Osteoblast (primary cell): ENCODE data around the gene APOBEC3B. TPM values are rescaled to one million over a fixed set of nuclear protein-coding genes. Genes with fewer than 3 reads are reported as not detected.

Experiments used
- DNase-seq: peaks from one replicate; pipeline ENCODE4 v3.0.0; 2011; ENCODE audit warnings: low spot score, mixed read lengths; ENCODE audit not compliant: insufficient read length; ENCODE audit errors: missing footprints
- H2AFZ ChIP-seq: 2 replicates; pipeline ENCODE4 v1.6.0; 2011; ENCODE audit warnings: mild to moderate bottlenecking, low read length
- H3K27ac ChIP-seq: 2 replicates; pipeline ENCODE4 v1.5.1; 2011; ENCODE audit warnings: mild to moderate bottlenecking, low read depth, low read length, moderate library complexity
- H3K27me3 ChIP-seq: 2 replicates; pipeline ENCODE4 v1.6.0; 2012; ENCODE audit warnings: mild to moderate bottlenecking, control low read depth, inconsistent platforms, low read length, moderate library complexity; ENCODE audit not compliant: insufficient read depth
- H3K36me3 ChIP-seq: 2 replicates; pipeline ENCODE4 v1.5.1; 2011; ENCODE audit warnings: mild to moderate bottlenecking, low read length, control low read depth, moderate library complexity; ENCODE audit not compliant: insufficient read depth
- H3K4me1 ChIP-seq: 2 replicates; pipeline ENCODE4 v1.5.1; 2011; ENCODE audit warnings: mild to moderate bottlenecking, low read length, control low read depth, moderate library complexity; ENCODE audit not compliant: insufficient read depth
- H3K4me2 ChIP-seq: 2 replicates; pipeline ENCODE4 v1.6.0; 2011; ENCODE audit warnings: mild to moderate bottlenecking, low read length; ENCODE audit not compliant: insufficient read depth
- H3K4me3 ChIP-seq: fragments of 200-600 bp; sonication (generic); 3 replicates; pipeline ENCODE4 v1.5.1; 2012; ENCODE audit warnings: mild to moderate bottlenecking, low read length, inconsistent platforms; ENCODE audit not compliant: insufficient read depth
- H3K79me2 ChIP-seq: 2 replicates; pipeline ENCODE4 v1.6.0; 2012; ENCODE audit warnings: mild to moderate bottlenecking, low read length, control low read depth, inconsistent platforms; ENCODE audit not compliant: insufficient read depth
- H3K9me3 ChIP-seq: 2 replicates; pipeline ENCODE4 v1.5.1; 2011; ENCODE audit warnings: low read depth, low read length, control low read depth
- H4K20me1 ChIP-seq: 2 replicates; pipeline ENCODE4 v1.6.0; 2012; ENCODE audit warnings: mild to moderate bottlenecking, low read length, control low read depth; ENCODE audit not compliant: insufficient read depth
- CTCF ChIP-seq: IDR thresholded peaks from 2 replicates; pipeline ENCODE4 v1.5.1; 2011; ENCODE audit warnings: mild to moderate bottlenecking, low read depth, low read length, moderate library complexity; ENCODE audit errors: extremely low read depth
- total RNA-seq: library from RNA; depleted of rRNA; stranded (reverse); fragments of >200 nt; gene quantifications from 2 replicates; pipeline ENCODE4 v1.2.3, GENCODE V29; 2012

APOBEC3B gene
- total RNA-seq, 1 donor, result 0.36 TPM

DNA sequence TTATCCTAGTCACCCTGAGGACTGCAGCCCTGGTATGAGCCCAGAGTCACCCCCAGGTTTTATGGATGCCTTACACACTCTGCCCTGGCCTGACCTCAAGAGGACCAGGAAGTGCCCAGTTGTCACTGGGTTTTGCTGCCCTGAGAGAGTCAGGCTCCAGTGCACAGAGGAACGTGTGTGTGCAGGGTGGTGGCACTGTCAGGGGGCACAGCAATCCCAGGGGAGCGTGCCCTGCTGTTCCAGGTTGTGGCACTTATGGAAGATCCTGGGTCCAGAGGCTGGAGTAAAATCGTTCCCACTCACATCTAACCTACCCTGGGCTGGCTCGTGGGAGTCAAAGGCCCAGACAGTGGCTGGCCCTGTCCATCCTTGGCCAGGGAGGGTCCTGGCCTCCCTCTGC, 17.2 kb upstream of the APOBEC3B start:
- no peaks in the 10 kb centered on the region for H3K4me1 ChIP-seq
- no peak overlapping the region for H3K4me3 ChIP-seq
- no peak for DNase-seq
- no peaks in the 10 kb centered on the region for H3K9me3 ChIP-seq
- TF ChIP-seq CTCF, result no peak
- no peaks in the 10 kb centered on the region for H3K36me3 ChIP-seq
- H3K27me3 ChIP-seq, result peaks cover 5% of the 10 kb centered on the region
- no peaks in the 10 kb centered on the region for H4K20me1 ChIP-seq
- H3K79me2 ChIP-seq, result no peaks in the 10 kb centered on the region
- no peak overlapping the region for H2AFZ ChIP-seq
- no peak overlapping the region for H3K27ac ChIP-seq
- no peak overlapping the region for H3K4me2 ChIP-seq

- H3K4me3 ChIP-seq, result no peak overlapping the region
- no peak for DNase-seq
- H3K4me1 ChIP-seq, result no peaks in the 10 kb centered on the region
- H3K4me2 ChIP-seq, result no peak overlapping the region
- H3K36me3 ChIP-seq, result no peaks in the 10 kb centered on the region
- no peak overlapping the region for H2AFZ ChIP-seq
- H3K79me2 ChIP-seq, result no peaks in the 10 kb centered on the region
- no peaks in the 10 kb centered on the region for H4K20me1 ChIP-seq
- peaks cover 5% of the 10 kb centered on the region for H3K27me3 ChIP-seq
- no peaks in the 10 kb centered on the region for H3K9me3 ChIP-seq
- H3K27ac ChIP-seq, result no peak overlapping the region
- TF ChIP-seq CTCF, result no peak
Observed at GRCh38 chr22:38965614-38966379, 16.4 kb upstream of the APOBEC3B start.

DNA sequence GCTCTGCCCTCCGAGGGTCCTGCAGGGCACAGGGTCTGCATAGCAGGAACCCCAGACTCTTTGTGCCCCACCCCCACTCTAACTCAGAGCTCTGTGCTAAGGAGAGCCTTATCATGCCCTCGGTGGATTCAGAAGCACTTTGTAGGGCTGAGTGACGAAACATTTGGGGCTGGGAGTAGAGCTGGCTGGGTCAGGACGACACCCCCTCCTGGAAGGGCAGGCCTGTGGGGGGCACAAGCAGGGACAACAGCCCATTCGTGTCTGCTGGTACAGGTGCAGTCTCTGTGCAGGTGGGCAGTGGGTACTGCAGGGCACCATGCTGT, 15.8 kb upstream of the APOBEC3B start:
- Histone ChIP-seq H3K27me3 (peaks cover 8% of the 10 kb centered on the region), H3K36me3 (no peaks in the 10 kb centered on the region), H3K4me2 (no peak overlapping the region), H3K4me3 (no peak overlapping the region), H3K4me1 (no peaks in the 10 kb centered on the region), H4K20me1 (no peaks in the 10 kb centered on the region), H3K9me3 (no peaks in the 10 kb centered on the region), H3K27ac (no peak overlapping the region), H3K79me2 (no peaks in the 10 kb centered on the region), H2AFZ (no peak overlapping the region)
- no peak for TF ChIP-seq CTCF
- no peak for DNase-seq

DNA sequence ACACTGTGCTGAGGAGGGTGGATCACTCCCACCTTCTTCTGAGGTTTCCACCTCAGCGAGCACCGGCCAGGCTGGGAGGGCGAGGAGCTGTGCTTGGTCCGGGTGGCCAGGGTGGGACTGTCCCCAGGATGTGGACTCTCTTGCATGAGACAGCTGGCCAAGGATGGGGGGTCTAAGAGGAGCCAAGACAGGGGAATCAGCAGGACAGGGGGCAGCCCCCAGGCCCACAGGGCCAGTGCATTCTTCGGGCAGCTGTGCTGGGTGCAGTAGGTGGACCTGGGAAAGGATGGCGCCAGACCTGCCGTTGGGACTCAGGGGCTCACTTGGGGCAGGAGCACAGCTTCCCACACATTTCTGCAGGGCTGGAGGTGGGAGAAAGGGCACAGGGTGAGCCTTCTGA, 15.2 kb upstream of the APOBEC3B start:
- no peak for TF ChIP-seq CTCF
- H3K27me3 ChIP-seq, result peaks cover 8% of the 10 kb centered on the region
- no peaks in the 10 kb centered on the region for H3K4me1 ChIP-seq
- no peak overlapping the region for H3K27ac ChIP-seq
- H3K36me3 ChIP-seq, result no peaks in the 10 kb centered on the region
- no peak overlapping the region for H3K4me3 ChIP-seq
- no peak overlapping the region for H2AFZ ChIP-seq
- no peak overlapping the region for H3K4me2 ChIP-seq
- no peaks in the 10 kb centered on the region for H3K9me3 ChIP-seq
- DNase-seq, result no peak
- H4K20me1 ChIP-seq, result no peaks in the 10 kb centered on the region
- no peaks in the 10 kb centered on the region for H3K79me2 ChIP-seq
